K562 (cell line): ENCODE results near the gene VKORC1. TPM values are rescaled to one million over a fixed set of nuclear protein-coding genes. Genes with fewer than 3 reads are reported as not detected.
A peak's percentile ranks its signal among the peaks of the same experiment; 100 is the strongest.

Source experiments
- BCLAF1 ChIP-seq, 2 experiments: fragments of 450-650 bp in 1 of 2; IDR thresholded peaks; 2 replicates each; pipeline ENCODE4 v1.6.1; 2011 to 2017; ENCODE audit warnings: low read depth in 2 of 2, antibody characterized with exemption in 1 of 2, borderline replicate concordance in 1 of 2, low read length in 1 of 2, mild to moderate bottlenecking in 1 of 2, mixed read lengths in 1 of 2; ENCODE audit not compliant: control insufficient read depth in 1 of 2
- DACH1 ChIP-seq: fragments of 450-650 bp; IDR thresholded peaks from 2 replicates; pipeline ENCODE4 v1.6.1; 2018; ENCODE audit not compliant: partially characterized antibody
- FOXK2 ChIP-seq, 2 experiments: fragments of 450-650 bp; IDR thresholded peaks in 1 of 2; conservative IDR thresholded peaks in 1 of 2; 2 replicates each; pipeline ENCODE4 v1.6.1; 2016; ENCODE audit warnings: low read depth in 2 of 2, mild to moderate bottlenecking in 1 of 2
- GABPB1 ChIP-seq: sonication (generic); formaldehyde crosslinking; IDR thresholded peaks from 2 replicates; pipeline ENCODE4 v1.8.0; 2022; ENCODE audit warnings: mild to moderate bottlenecking, missing genetic modification reagents
- HDAC3 ChIP-seq: fragments of 450-650 bp; IDR thresholded peaks from 2 replicates; pipeline ENCODE4 v1.6.1; 2018; ENCODE audit warnings: borderline replicate concordance, mild to moderate bottlenecking, moderate library complexity; ENCODE audit not compliant: partially characterized antibody
- ID3 ChIP-seq, 2 experiments: fragments of 250-450 bp in 1 of 2; fragments of 450-650 bp in 1 of 2; sonication (Bioruptor Pico) in 1 of 2; IDR thresholded peaks; 2 replicates each; pipeline versions ENCODE4 v1.6.1 to v1.8.0; 2016 to 2021; ENCODE audit warnings: mild to moderate bottlenecking in 2 of 2, moderate library complexity in 2 of 2, missing compliant biosample characterization in 1 of 2, missing genetic modification characterization in 1 of 2
- KLF13 ChIP-seq: fragments of 450-650 bp; IDR thresholded peaks from 2 replicates; pipeline ENCODE4 v1.6.1; 2016; ENCODE audit warnings: missing genetic modification characterization, low read depth, mild to moderate bottlenecking, missing compliant biosample characterization, moderate library complexity, borderline replicate concordance
- PHB ChIP-seq: fragments of 250-450 bp; sonication (Bioruptor Pico); IDR thresholded peaks from 2 replicates; pipeline ENCODE4 v1.5.0; 2021
- SOX6 ChIP-seq: fragments of 450-650 bp; IDR thresholded peaks from 2 replicates; pipeline ENCODE4 v1.6.1; 2014; ENCODE audit warnings: mild to moderate bottlenecking
- SREBF1 ChIP-seq: fragments of 150-350 bp; IDR thresholded peaks from 2 replicates; pipeline ENCODE4 v1.6.1; 2014; ENCODE audit warnings: antibody characterized with exemption, low read depth, low read length, borderline replicate concordance
- SUPT5H ChIP-seq: fragments of 450-650 bp; IDR thresholded peaks from 2 replicates; pipeline ENCODE4 v1.6.1; 2016
- TSC22D4 ChIP-seq: fragments of 450-650 bp; IDR thresholded peaks from 2 replicates; pipeline ENCODE4 v1.6.1; 2016; ENCODE audit warnings: missing genetic modification characterization, missing biosample characterization, control low read depth
- ZBTB7A ChIP-seq: IDR thresholded peaks from 2 replicates; pipeline ENCODE4 v1.6.1; 2011; ENCODE audit warnings: low read depth, mild to moderate bottlenecking, low read length, moderate library complexity, borderline replicate concordance; ENCODE audit not compliant: control insufficient read depth
- ZBTB9 ChIP-seq: fragments of 450-650 bp; formaldehyde crosslinking; IDR thresholded peaks from 2 replicates; pipeline ENCODE4 v1.4.0; 2020; ENCODE audit warnings: mild to moderate bottlenecking, moderate library complexity
- ZKSCAN1 ChIP-seq: fragments of 150-350 bp; IDR thresholded peaks from 2 replicates; pipeline ENCODE4 v1.6.1; 2016; ENCODE audit warnings: low read depth, low read length
- ZNF175 ChIP-seq: fragments of 200-800 bp; sonication (Bioruptor generic); IDR thresholded peaks from 2 replicates; pipeline ENCODE4 v1.6.1; 2016; ENCODE audit warnings: low read depth, mild to moderate bottlenecking, missing genetic modification characterization, missing compliant biosample characterization
- ZNF24 ChIP-seq: fragments of 450-650 bp; IDR thresholded peaks from 2 replicates; pipeline ENCODE4 v1.6.1; 2016
- ZNF274 ChIP-seq: IDR thresholded peaks from 2 replicates; pipeline ENCODE4 v1.6.1; 2011; ENCODE audit warnings: low read depth, mild to moderate bottlenecking, low read length, moderate library complexity, borderline replicate concordance
- polyA plus RNA-seq, 8 experiments: library from polyadenylated mRNA; depleted of rRNA in 4 of 8; stranded (reverse) in 5 of 8; unstranded in 3 of 8; fragments of >200 nt; fragmentation: Nextera tagmentation in 2 of 8; fragmentation: Illumina TruSeq in 1 of 8; extraction: Ambion mirVana in 2 of 8; extraction: Trizol in 1 of 8; gene quantifications; 2 replicates each; pipeline versions ENCODE4 v1.2.1 to v1.2.3, GENCODE V29; 2011 to 2014; ENCODE audit warnings: inconsistent platforms in 1 of 8, missing spikeins in 1 of 8
- total RNA-seq, 7 experiments: library from RNA; depleted of rRNA in 6 of 7; stranded (reverse); fragments of >200 nt in 6 of 7; fragmentation: Illumina TruSeq in 2 of 7; extraction: Trizol in 2 of 7; gene quantifications; 2 replicates each; pipeline versions ENCODE4 v1.2.1 to v1.2.3, GENCODE V29; 2011 to 2021; ENCODE audit warnings: low replicate concordance in 1 of 7
- TF ChIP-seq, protein P1 (sequence below): fragments of 200-800 bp; sonication (Bioruptor generic); IDR thresholded peaks from 2 replicates; pipeline ENCODE4 v1.6.1; 2017; ENCODE audit warnings: missing genetic modification characterization, missing compliant biosample characterization
- TF ChIP-seq, protein P2 (sequence below): IDR thresholded peaks from 3 replicates; pipeline ENCODE4 v1.6.1; 2011; ENCODE audit warnings: borderline replicate concordance, mild to moderate bottlenecking; ENCODE audit not compliant: insufficient read length, insufficient read depth

The VKORC1 gene
- total and polyA plus RNA-seq, 9 of the 15 experiments (the other 6 are each of a cell fraction or from before 2014, with no cell fraction given) = 30.0 to 119 (median 62.1) TPM

DNA sequence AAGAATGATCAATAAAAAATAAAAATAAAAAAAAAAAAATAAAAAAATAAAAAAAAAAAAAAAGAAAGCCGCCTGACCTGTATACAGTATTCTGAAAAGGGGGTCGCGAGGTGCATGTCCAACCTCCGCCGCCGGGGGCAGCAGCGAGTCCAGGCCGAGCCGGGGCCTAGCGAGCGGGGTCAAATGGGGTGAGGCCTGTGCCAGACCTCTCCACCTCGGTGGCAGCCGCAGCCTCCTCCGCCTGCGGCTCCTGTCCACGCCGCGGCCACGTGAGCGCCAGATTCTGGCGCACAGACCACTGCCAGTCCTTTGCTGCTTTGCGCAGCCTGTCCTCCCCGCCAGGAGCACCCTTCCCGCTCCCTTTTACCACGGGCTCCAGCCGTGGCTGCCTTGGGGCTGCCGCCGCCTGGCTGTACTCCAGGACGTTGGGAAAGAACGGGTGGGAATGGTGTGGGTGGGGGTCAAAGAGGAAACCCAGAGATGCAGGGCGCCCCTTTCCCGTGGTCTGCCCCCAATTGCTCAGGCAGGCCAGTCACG, 11.1 kb upstream of the VKORC1 start (continued):
- TF ChIP-seq SOX6 (peak; percentile 70), ZNF175 (no peak), FOXK2 (conservative IDR thresholded peaks at IDR 0.05 in 1 of 2, IDR thresholded peaks at IDR 0.05 in 1 of 2; ENCODE audit: low read depth in 2 of 2) (peak; percentile 46 to 60; a peak in 3 of 4 replicates), PHB (CRISPR knock-in tag) (no peak), BCLAF1 (IDR thresholded peaks at IDR 0.05; ENCODE audit: borderline replicate concordance in 1 of 2, control insufficient read depth in 1 of 2, low read depth in 2 of 2, low read length in 1 of 2) (peak in 1 of 2 experiments; percentile 84; a peak in 1 of 4 replicates), GABPB1 (CRISPR knock-in tag) (0 out of 2 replicates have a peak, but pooled peaks have one; percentile 42), ZNF274 (no peak), DACH1 (no peak), KLF13 (0 out of 2 replicates have a peak, but pooled peaks have one; percentile 54), SUPT5H (peak; percentile 55; the same call in 1 of the 2 replicates), ZBTB9 (peak; percentile 94), ZKSCAN1 (peak; percentile 92), ZNF24 (0 out of 2 replicates have a peak, but pooled peaks have one; percentile 19), ZBTB7A (peak; percentile 96), HDAC3 (peak; percentile 76), TSC22D4 (tag) (no peak), ID3 (CRISPR knock-in tag; IDR thresholded peaks at IDR 0.05) (no peak), ID3 (tag; IDR thresholded peaks at IDR 0.05) (peak; percentile 38; the same call in 1 of the 2 replicates), SREBF1 (no peak)
- TF ChIP-seq, protein P1, sequence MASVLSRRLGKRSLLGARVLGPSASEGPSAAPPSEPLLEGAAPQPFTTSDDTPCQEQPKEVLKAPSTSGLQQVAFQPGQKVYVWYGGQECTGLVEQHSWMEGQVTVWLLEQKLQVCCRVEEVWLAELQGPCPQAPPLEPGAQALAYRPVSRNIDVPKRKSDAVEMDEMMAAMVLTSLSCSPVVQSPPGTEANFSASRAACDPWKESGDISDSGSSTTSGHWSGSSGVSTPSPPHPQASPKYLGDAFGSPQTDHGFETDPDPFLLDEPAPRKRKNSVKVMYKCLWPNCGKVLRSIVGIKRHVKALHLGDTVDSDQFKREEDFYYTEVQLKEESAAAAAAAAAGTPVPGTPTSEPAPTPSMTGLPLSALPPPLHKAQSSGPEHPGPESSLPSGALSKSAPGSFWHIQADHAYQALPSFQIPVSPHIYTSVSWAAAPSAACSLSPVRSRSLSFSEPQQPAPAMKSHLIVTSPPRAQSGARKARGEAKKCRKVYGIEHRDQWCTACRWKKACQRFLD = 0 out of 2 replicates have a peak, but pooled peaks have one; percentile 49
- TF ChIP-seq, protein P2, sequence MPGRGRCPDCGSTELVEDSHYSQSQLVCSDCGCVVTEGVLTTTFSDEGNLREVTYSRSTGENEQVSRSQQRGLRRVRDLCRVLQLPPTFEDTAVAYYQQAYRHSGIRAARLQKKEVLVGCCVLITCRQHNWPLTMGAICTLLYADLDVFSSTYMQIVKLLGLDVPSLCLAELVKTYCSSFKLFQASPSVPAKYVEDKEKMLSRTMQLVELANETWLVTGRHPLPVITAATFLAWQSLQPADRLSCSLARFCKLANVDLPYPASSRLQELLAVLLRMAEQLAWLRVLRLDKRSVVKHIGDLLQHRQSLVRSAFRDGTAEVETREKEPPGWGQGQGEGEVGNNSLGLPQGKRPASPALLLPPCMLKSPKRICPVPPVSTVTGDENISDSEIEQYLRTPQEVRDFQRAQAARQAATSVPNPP = no peak
